DOHH2 (cell line): ENCODE data around the gene HSDL1.

Experiments used
- CTCF ChIP-seq: fragments of 200-600 bp; sonication (generic); IDR thresholded peaks from one replicate; pipeline ENCODE4 v1.5.1; 2014; ENCODE audit warnings: antibody characterized with exemption, mild to moderate bottlenecking, low read depth, low read length; ENCODE audit not compliant: poor library complexity, severe bottlenecking
- EZH2phosphoT487 ChIP-seq: fragments of 200-600 bp; sonication (generic); IDR thresholded peaks from 2 replicates; pipeline ENCODE4 v1.6.1; 2017; ENCODE audit warnings: borderline replicate concordance, mild to moderate bottlenecking, antibody characterized with exemption, low read length, moderate library complexity, mixed read lengths

DNA sequence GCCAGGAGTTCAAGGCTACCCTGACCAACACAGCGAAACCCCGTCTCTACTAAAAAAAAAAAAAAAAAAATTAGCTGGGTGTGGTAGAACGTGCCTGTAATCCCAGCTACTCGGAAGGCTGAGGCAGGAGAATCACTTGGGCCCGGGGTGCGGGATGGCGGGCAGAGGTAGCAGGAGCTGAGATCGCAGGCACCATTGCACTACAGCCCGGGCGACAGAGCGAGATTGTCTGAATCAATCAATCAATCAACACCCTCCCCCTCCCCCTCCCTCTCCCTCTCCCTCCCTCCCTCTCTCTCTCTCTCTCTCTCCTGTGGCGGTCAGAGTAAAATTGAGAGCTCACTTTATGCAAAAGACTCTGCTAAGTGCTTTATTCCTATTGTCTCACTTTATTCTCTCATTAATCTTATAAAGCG lies 1.2 kb downstream of the HSDL1 start:
- no peak for TF ChIP-seq CTCF
- no peak for TF ChIP-seq EZH2phosphoT487
